ENCODE data around the gene MPO.
A peak's percentile ranks its signal among the peaks of the same experiment; 100 is the strongest.

MPO gene

GRCh38 chr17:58319173-58320162, 38.7 kb upstream of the MPO start:
- DNase-seq (ENCODE audit: low spot score) = no peak

- DNase-seq (ENCODE audit: low spot score) = no peak
Observed at GRCh38 chr17:58318627-58319172, 38.0 kb upstream of the MPO start.

- DNase-seq (ENCODE audit: low spot score) = no peak
Observed at GRCh38 chr17:58318065-58318481, 37.3 kb upstream of the MPO start.

- peak; percentile 54 for DNase-seq (ENCODE audit: low spot score)
Observed at GRCh38 chr17:58317421-58318064, 36.8 kb upstream of the MPO start.

GRCh38 chr17:58316260-58316960, 35.7 kb upstream of the MPO start:
- no peak for DNase-seq (ENCODE audit: low spot score)

GRCh38 chr17:58315750-58316149, 35.0 kb upstream of the MPO start:
- DNase-seq (ENCODE audit: low spot score) = no peak

GRCh38 chr17:58315281-58315711, 34.6 kb upstream of the MPO start:
- no peak for DNase-seq (ENCODE audit: low spot score)

- no peak for DNase-seq (ENCODE audit: low spot score)
Observed at GRCh38 chr17:58314706-58315015, 33.9 kb upstream of the MPO start.

GRCh38 chr17:58313815-58314705, 33.3 kb upstream of the MPO start:
- DNase-seq (ENCODE audit: low spot score) = no peak

- no peak for DNase-seq (ENCODE audit: low spot score)
Observed at GRCh38 chr17:58312829-58313228, 32.1 kb upstream of the MPO start.

- DNase-seq (ENCODE audit: low spot score) = no peak
Observed at GRCh38 chr17:58312021-58312630, 31.4 kb upstream of the MPO start.

GRCh38 chr17:58311429-58311894, 30.7 kb upstream of the MPO start:
- DNase-seq (ENCODE audit: low spot score) = no peak

- no peak for DNase-seq (ENCODE audit: low spot score)
Observed at GRCh38 chr17:58310511-58311428, 30.0 kb upstream of the MPO start.

- DNase-seq (ENCODE audit: low spot score) = no peak
Observed at GRCh38 chr17:58309918-58310259, 29.2 kb upstream of the MPO start.

GRCh38 chr17:58308985-58309917, 28.5 kb upstream of the MPO start:
- no peak for DNase-seq (ENCODE audit: low spot score)

- DNase-seq (ENCODE audit: low spot score) = no peak
Observed at GRCh38 chr17:58308173-58308984, 27.6 kb upstream of the MPO start.

- DNase-seq (ENCODE audit: low spot score) = no peak
Observed at GRCh38 chr17:58307468-58308172, 26.9 kb upstream of the MPO start.

All from hematopoietic multipotent progenitor cell treated with erythropoietin and hydrocortisone succinate and interleukin-3 and kit ligand, for 17 days (in vitro differentiated cells).